ENCODE measurements around the gene MGRN1.

- no peak for TF ChIP-seq CTCF (IDR thresholded peaks at IDR 0.05; ENCODE audit: insufficient read depth, low read depth, low read length)
- TF ChIP-seq EZH2 (IDR thresholded peaks at IDR 0.05; ENCODE audit: insufficient read depth, low read length) = no peak
These were observed 71.0 kb downstream of the MGRN1 start for GRCh38 chr16:4695473-4696171.

Data from astrocyte (in vitro differentiated cells and primary cell).